ENCODE measurements around the gene SMIM8. TPM values are rescaled to one million over a fixed set of nuclear protein-coding genes. Genes with fewer than 3 reads are reported as not detected.

The SMIM8 gene
- total RNA-seq, 2 donors from 2014 or later, result 6.7 to 11.2 TPM

GRCh38 chr6:87279196-87279595, 43.2 kb upstream of the SMIM8 start:
- Histone ChIP-seq H3K27me3 (no peaks in the 10 kb centered on the region), H3K4me1 (no peaks in the 10 kb centered on the region), H3K36me3 (replicated peaks in 1 of 2; ENCODE audit: insufficient read depth in 1 of 2, low read depth in 2 of 2) (no peaks in the 10 kb centered on the region), H3K27ac (no peak overlapping the region), H3K4me3 (no peak overlapping the region), H3K9me3 (no peaks in the 10 kb centered on the region)
- intact Hi-C loops (cut with DNase I), result no loop called here
- 39 to 44% methylated on average over 2 of the region's 2 CpGs for WGBS, 2 donors
- ATAC-seq (no peak), DNase-seq (no peak)
- TF ChIP-seq POLR2A (IDR thresholded peaks at IDR 0.05), result no peak
- TF ChIP-seq, protein P1, sequence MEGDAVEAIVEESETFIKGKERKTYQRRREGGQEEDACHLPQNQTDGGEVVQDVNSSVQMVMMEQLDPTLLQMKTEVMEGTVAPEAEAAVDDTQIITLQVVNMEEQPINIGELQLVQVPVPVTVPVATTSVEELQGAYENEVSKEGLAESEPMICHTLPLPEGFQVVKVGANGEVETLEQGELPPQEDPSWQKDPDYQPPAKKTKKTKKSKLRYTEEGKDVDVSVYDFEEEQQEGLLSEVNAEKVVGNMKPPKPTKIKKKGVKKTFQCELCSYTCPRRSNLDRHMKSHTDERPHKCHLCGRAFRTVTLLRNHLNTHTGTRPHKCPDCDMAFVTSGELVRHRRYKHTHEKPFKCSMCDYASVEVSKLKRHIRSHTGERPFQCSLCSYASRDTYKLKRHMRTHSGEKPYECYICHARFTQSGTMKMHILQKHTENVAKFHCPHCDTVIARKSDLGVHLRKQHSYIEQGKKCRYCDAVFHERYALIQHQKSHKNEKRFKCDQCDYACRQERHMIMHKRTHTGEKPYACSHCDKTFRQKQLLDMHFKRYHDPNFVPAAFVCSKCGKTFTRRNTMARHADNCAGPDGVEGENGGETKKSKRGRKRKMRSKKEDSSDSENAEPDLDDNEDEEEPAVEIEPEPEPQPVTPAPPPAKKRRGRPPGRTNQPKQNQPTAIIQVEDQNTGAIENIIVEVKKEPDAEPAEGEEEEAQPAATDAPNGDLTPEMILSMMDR (IDR thresholded peaks at IDR 0.05), result no peak

- H3K9me3 ChIP-seq, result no peaks in the 10 kb centered on the region
- H3K4me3 ChIP-seq, result no peak overlapping the region
- WGBS, 2 donors, result 69 to 71% methylated on average over 1 of the region's 1 CpG
- no peak overlapping the region for H3K27ac ChIP-seq
- H3K4me1 ChIP-seq, result no peaks in the 10 kb centered on the region
- intact Hi-C loops (cut with DNase I), result no loop called here
- no peaks in the 10 kb centered on the region for H3K27me3 ChIP-seq
- TF ChIP-seq, protein P1 (IDR thresholded peaks at IDR 0.05), result no peak
- TF ChIP-seq POLR2A (IDR thresholded peaks at IDR 0.05), result no peak
- no peak for ATAC-seq
- no peaks in the 10 kb centered on the region for H3K36me3 ChIP-seq (replicated peaks in 1 of 2; ENCODE audit: insufficient read depth in 1 of 2, low read depth in 2 of 2)
- no peak for DNase-seq
These were observed 41.0 kb upstream of the SMIM8 start for GRCh38 chr6:87281426-87281825.

GRCh38 chr6:87282743-87283142, 39.6 kb upstream of the SMIM8 start:
- 83 to 94% methylated on average over 1 of the region's 1 CpG for WGBS, 2 donors
- intact Hi-C loops (cut with DNase I), result no loop called here
- H3K4me1 ChIP-seq, result no peaks in the 10 kb centered on the region
- H3K4me3 ChIP-seq, result no peak overlapping the region
- ATAC-seq (no peak), DNase-seq (no peak)
- H3K27me3 ChIP-seq, result no peaks in the 10 kb centered on the region
- no peak for TF ChIP-seq POLR2A (IDR thresholded peaks at IDR 0.05)
- TF ChIP-seq, protein P1 (IDR thresholded peaks at IDR 0.05), result no peak
- H3K9me3 ChIP-seq, result no peaks in the 10 kb centered on the region
- no peak overlapping the region for H3K27ac ChIP-seq
- H3K36me3 ChIP-seq (replicated peaks in 1 of 2; ENCODE audit: insufficient read depth in 1 of 2, low read depth in 2 of 2), result no peaks in the 10 kb centered on the region

- H3K36me3 ChIP-seq (replicated peaks in 1 of 2; ENCODE audit: insufficient read depth in 1 of 2, low read depth in 2 of 2), result no peaks in the 10 kb centered on the region
- ATAC-seq (no peak), DNase-seq (no peak)
- no peaks in the 10 kb centered on the region for H3K4me1 ChIP-seq
- no peak overlapping the region for H3K27ac ChIP-seq
- TF ChIP-seq POLR2A (IDR thresholded peaks at IDR 0.05), result no peak
- TF ChIP-seq, protein P1 (IDR thresholded peaks at IDR 0.05), result no peak
- 75 to 77% methylated on average over 3 of the region's 3 CpGs for WGBS, 2 donors
- no peaks in the 10 kb centered on the region for H3K9me3 ChIP-seq
- H3K4me3 ChIP-seq, result no peak overlapping the region
- H3K27me3 ChIP-seq, result no peaks in the 10 kb centered on the region
- intact Hi-C loops (cut with DNase I), result no loop called here
These were observed 38.9 kb upstream of the SMIM8 start for GRCh38 chr6:87283461-87283860.

GRCh38 chr6:87287251-87287650, 35.1 kb upstream of the SMIM8 start:
- intact Hi-C loops (cut with DNase I), result no loop called here
- no peak overlapping the region for H3K4me3 ChIP-seq
- H3K27ac ChIP-seq, result no peak overlapping the region
- no peaks in the 10 kb centered on the region for H3K27me3 ChIP-seq
- H3K36me3 ChIP-seq (replicated peaks in 1 of 2; ENCODE audit: insufficient read depth in 1 of 2, low read depth in 2 of 2), result no peaks in the 10 kb centered on the region
- no peak for TF ChIP-seq POLR2A (IDR thresholded peaks at IDR 0.05)
- TF ChIP-seq, protein P1 (IDR thresholded peaks at IDR 0.05), result no peak
- H3K9me3 ChIP-seq, result no peaks in the 10 kb centered on the region
- DNase-seq (no peak), ATAC-seq (no peak)
- WGBS, 2 donors, result 70 to 79% methylated on average over 2 of the region's 2 CpGs
- no peaks in the 10 kb centered on the region for H3K4me1 ChIP-seq

All from body of pancreas (tissue), 4 donors.